GM18909 (cell line): ENCODE results near the gene SMARCD3.

ENCODE experiments used
- ATAC-seq: cut with Tn5 transposase; IDR thresholded peaks from one replicate; pipeline ENCODE4 v1.9.1; 2021; ENCODE audit warnings: mild to moderate bottlenecking; ENCODE audit not compliant: unreplicated experiment, poor library complexity

The SMARCD3 gene

DNA sequence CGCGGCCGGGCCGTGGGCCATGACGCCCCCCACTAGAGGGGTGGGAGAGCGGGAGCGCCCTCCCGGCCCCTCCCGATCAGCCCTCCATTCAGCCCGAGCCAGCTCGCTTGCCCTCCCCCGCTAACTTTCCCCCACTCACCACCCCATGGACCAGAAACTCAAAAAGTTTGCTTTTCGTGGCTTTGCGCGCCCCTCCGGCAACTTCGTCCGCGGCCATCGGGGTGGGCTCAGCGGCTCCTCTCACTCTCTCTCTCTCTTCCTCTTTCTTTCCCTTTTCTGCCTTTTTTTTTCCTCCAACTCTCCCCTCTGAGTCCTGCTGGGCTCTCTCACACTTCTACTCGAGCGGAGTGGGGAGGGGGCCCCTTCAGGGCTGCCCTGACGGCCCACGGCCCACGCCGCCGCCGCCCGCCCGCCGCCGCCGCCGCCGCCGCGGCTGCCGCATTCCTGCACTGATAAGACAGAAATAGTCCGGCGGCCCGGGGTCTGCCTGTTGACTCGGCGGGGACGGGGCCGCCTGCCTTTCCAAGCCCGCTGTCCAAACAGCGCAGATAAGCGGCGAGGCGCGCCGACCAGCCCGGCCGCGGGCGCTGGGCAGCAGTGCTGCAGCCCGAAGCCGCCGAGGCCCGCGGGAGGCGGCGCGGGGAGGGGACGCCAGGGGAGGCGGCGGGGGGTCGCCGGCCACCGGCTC lies at the start of gene SMARCD3:
TSS of gene SMARCD3 (minus strand) at position 349 of the 688 bp plus-strand sequence. CDS start at position 217, 132 bp downstream.
- no peak for ATAC-seq

DNA sequence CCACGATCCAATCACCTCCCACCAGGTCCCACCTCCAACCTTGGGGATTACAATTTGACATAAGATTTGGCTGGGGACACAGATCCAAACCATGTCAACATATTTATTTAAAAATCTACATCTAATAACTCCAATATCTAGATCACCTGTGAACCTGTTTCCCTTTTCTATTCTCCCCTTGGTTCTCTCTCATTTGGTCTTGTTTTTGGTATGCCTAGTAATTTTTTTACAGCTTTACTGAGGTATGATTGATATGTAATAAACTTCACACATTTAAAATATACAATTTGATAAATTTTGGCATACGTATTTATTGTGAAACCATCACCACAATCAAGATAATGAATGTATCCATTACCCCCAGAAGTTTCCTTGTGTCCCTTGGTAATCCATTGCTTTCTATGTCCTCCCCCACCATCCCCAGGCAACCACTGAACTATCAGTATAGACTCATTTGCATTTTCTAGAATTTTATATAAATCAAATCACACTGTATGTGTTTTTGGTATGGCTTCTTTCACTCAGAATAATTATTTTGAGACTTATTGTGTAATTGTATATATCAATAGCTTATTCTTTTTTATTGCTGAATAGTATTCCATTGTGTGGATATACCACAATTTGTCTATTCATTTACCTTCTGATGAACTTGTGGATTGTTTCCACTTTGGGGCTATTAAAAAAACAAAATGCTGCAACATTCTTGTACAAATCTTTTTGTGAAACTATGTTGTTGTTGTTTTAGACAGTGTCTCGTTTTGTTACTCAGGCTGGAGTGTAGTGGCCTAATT lies 47.9 kb upstream of the SMARCD3 start:
- no peak for ATAC-seq

DNA sequence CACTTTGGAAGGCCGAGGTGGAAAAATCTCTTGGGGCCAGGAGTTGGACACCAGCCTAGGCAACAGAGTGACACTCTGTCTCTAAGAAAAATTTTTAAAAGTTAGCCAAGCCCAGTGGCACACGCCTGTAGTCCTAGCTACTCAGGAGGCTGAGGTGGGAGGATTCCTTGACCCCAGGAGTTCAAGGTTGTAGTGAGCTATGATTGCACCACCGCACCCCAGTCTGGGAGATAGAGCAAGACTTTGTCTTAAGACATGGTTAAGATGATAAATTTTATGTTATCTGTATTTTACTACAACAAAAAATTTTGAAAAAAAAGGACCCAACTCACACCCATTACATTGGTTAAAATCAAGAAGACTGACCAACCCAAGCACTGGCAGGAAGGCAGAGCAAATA lies 44.4 kb upstream of the SMARCD3 start:
- ATAC-seq, result no peak

DNA sequence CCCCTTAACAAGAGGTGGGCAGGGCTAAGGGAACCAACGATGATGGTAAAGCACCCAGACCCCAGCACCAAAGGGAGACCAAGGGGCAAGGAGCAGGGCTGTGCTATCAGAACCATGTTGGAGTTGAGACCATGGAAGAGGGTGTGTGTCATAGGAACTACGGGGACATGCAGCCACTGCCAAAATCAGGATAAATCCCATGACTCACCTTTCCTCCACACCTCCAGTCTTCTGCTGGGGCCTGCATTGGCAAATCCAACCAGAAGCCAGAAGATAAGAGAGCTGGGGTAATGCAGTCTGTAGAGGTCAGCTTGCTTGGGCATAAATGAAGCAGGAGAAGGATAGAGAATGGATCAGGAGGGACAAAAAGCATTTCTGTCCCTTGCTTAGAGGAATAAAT lies 42.7 kb upstream of the SMARCD3 start:
- no peak for ATAC-seq

DNA sequence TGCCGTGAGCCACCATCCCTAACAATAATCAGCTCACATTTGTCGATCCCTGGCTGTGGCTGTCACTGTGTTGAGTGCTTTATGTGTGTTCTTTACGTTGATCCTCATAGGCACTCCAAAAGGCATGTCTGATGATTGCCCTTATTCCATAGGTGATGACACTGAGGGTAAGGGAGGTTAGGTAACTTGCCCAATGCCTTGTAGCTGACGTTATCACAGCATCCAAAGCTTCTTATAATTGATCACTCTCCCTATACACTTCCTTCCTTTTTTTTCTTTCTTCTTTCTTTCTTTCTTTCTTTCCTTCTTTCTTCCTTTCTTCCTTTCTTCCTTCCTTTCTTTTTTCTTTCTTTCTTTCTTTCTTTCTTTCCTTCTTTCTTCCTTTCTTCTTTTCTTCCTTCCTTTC lies 41.9 kb upstream of the SMARCD3 start:
- ATAC-seq, result no peak

DNA sequence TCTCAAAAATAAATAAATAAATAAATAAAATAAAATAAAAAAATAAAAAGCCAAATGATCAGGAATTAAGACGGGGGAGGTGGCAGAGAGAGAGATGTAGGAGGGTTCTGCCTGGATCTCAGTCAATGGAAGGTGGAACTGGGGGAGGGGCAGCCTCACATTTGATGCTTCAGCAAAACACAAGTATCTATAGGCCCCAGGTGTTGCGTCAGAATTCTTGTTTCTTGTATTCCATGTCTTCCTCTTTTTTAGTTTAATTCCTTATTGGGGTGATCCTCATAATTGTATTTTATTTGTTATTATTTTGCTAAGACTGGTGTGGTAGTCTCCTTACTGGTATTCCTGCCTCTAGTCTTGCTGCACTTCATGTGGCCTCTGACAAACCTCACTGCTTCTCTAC lies 41.4 kb upstream of the SMARCD3 start:
- ATAC-seq, result no peak

DNA sequence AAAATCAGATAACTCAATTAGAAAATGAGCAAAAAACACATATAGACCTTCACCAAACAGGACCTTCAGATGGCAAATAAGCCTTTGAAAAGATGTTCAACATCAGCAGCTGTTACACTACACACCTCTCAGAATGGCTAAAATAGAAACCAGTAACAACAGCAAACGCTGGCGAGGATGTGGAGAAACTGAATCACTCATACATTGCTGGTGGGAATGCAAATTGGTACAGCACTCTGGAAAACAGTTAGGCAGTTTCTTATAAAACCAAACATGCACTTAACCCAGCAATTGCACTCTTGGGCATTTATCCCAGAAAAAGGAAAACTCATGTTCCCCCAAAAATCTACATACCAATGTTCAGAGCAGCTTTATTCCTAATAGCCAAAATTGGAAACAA lies 37.7 kb upstream of the SMARCD3 start:
- ATAC-seq, result no peak

DNA sequence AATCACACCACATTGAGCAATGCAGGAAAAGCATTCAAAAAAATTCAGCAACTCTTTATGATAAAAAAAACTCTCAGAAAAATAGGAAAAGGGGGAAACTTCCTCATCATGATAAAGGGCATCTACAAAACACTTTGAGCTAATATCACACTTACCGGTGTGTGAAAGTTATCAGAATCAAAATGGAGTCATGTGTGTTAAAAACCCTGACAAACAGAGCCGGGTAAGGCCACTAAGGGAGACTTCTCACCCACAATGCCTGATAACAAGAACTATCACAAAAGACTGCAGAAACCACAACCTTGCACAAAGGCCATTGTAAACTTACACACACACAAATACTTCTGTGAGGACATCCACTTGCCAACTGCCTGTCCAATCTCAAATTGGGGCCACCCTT lies 34.8 kb upstream of the SMARCD3 start:
- ATAC-seq, result no peak

DNA sequence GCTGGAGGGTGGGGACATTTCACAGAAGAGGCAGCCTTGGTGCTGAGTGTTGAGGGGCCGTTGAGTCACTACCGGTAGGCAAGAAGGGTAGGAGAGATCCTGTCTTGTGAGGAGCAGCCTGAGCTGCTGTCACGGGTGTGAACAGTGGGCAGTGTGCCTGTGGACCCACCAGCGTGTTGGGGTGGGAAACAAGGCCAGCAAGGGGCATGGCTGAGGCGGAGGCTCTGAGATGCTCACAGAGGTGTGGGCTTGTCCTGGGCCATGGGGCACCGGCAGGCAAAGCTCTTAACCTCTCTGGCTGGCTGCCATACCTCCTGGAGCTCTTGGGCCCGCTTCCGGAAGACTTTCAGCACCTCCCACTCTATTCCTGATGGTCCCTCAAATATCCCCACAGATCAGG lies 33.6 kb upstream of the SMARCD3 start:
- no peak for ATAC-seq

DNA sequence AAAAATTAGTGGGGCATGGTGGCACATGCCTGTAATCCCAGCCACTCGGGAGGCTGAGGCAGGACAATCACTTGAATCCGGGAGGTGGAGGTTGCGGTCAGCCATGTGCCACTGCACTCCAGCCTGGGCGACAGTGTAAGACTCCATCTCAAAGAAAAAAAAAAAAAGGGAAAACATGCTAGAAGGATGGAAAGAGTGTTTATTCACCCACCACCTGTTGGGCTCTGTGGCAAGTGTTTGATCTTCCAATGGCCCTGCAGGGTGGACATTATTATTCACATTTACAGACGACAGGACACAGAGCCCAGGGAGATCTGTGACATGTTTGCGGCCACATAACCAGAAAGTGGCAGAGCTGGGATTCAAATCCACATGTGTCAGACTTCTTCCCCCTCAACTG lies 33.2 kb upstream of the SMARCD3 start:
- no peak for ATAC-seq

DNA sequence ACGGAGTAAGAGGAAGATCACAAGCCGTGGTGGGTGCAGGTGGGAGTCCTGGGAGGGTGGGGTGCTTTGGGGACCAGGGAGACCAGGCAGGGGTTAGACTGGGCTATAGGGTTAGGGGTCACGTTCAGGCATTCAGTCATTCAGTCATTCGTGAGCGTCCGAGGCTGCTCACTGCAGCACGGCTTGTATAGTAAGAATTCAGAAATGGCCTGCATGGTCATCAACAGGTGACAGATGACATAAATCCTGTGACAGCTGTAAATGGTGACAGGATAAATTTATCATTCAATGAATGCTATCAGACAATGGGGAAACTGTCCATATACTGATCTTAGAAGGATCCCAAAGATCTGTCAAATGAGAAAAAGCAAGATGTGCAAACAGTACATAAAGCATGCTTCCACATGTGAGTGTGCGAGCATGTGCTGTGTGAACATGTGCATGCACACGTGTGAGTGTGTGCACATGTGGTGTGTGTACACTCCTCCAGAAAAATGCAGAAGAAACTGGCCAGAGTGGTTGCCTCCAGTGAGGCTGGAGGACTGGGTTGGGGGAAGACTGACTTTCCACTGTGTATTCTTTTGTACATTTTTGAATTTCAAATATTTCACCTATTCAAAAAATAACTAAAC lies 32.0 kb upstream of the SMARCD3 start:
- ATAC-seq, result no peak

DNA sequence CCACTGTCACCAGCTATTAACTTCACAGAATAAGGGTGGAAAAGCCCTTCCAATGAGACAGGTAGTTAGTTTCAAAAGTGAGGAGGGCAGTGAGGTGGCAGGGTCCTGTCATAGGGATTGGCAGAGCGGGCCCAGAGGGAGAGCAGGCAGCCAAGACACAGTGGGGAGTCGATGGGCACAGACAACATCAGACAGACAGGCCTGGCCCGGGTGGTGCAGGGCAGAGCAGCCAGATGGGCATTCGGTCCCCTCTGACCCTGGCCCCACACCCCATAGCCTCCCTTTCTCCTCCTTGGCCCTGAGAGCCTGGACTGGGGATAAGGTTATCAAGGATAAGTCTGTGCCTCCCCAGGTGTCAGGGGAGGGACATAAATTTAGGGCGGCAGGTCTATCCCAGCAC lies 31.4 kb upstream of the SMARCD3 start:
- ATAC-seq, result no peak

DNA sequence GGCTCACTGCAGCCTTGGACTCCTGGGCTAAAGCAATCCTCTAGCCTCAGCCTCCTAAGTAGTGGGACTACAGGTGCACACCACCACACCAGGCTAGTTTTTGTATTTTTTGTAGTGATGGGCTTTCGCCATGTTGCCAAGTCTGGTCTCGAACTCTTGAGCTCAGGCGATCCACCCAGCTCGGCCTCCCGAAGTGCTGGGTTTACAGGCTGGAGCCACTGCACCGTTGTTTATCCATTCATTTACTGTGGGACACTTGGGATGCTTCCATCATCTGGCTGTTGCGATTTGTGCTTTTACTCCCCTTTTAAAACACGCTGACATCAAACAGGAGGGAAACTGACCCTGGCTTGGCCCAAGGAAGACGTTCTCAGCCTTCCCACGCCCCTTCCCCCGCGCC lies 30.5 kb upstream of the SMARCD3 start:
- no peak for ATAC-seq

DNA sequence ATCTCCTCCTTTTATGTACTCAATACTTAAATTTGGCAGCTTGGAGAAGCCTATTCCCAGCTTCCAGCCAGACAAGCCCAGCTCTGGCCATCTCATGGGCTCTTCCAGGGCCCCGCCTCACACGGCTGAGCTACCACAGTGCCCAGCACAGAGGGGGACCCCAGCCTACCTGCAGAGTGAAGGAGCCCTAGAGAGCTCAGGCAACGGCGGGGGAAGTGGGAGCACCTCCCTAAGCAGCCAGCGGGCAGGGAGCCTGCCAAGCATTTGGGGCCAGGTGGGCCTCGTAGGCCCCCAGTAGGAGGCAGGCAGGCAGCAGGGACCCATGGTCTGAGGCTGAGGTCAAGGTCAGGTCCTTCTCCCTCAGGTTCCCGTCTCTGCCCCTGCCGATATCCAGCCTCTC lies 29.1 kb upstream of the SMARCD3 start:
- no peak for ATAC-seq

DNA sequence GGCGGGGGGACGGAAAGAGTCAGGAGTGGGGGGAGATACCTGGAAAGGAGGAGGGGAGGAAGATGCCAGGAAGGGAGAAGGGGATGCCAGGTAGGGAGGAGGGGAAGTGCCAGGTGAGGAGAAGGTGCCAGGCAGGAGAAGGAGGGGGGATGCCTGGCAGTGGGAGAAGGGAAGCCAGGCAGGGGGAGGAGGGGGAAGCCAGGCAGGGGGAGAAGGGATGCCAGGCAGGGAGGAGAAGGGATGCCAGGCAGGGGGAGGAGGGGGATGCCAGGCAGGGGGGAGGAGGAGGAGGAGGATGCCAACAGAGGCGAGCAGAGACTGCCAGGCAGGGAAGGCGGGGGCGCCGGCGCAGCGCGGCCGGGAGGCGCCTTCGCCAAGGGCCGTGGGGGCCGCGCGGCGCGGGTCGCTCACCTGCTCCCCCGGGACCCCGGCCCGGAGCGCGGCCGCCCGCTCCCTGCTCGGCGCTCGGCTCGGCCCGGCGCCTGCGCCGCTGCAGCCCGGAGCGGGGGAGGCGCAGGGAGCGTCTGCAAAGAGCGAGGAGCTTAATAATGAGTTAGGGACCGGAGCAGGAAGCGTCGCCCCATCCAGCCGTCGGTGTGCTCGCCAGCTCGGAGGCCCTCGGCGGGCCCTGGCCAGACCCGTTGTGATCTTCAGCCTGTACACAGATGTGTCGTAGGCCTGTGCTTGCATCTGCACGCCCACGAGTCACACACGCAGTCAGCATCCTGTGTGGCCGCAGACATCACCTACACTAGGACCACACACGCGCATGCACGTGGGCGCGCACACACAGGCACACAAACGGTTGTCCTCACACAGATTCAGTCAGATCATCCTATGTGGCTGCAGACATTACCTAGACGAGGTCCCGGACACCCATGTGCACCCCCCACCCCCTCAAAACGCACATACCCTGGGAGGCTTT lies 28.4 kb upstream of the SMARCD3 start:
- ATAC-seq, result no peak

DNA sequence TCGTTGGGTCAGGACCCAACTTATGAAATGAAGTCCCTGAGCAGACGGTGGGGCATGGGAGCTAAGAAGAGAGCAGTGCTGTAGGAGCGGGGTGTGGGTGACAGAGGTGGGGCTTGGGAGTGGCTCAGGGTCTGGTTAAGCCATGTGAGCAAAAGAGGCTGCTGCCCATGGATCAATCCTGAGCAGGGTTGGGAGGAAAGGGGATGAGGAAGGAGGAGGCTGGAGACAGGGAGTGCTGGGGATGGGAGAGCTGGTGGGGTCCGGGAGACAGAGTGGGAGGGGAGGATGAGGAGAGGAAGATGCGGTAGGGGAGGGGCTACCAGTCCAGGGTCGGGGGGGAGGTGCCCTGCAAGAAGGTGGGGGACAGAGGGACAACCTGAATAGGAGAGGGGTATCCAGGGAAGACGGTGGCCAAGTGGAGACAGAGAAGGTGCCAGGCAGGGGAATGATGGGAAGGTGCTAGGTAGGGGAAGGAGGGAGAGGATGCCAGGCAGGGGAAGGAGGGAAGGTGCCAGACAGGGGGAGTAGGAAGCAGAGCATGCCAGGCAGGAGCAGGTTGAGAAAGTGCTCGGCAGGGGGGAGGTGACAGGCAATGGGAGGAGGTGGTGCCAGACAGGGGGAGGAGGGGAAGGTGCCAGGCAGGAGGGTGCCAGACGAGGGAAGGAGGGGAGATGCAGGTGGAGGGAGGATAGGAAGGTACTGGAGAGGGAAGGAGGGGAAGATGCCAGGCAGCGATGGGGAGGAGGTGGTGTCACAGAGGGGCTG lies 27.5 kb upstream of the SMARCD3 start:
- no peak for ATAC-seq

DNA sequence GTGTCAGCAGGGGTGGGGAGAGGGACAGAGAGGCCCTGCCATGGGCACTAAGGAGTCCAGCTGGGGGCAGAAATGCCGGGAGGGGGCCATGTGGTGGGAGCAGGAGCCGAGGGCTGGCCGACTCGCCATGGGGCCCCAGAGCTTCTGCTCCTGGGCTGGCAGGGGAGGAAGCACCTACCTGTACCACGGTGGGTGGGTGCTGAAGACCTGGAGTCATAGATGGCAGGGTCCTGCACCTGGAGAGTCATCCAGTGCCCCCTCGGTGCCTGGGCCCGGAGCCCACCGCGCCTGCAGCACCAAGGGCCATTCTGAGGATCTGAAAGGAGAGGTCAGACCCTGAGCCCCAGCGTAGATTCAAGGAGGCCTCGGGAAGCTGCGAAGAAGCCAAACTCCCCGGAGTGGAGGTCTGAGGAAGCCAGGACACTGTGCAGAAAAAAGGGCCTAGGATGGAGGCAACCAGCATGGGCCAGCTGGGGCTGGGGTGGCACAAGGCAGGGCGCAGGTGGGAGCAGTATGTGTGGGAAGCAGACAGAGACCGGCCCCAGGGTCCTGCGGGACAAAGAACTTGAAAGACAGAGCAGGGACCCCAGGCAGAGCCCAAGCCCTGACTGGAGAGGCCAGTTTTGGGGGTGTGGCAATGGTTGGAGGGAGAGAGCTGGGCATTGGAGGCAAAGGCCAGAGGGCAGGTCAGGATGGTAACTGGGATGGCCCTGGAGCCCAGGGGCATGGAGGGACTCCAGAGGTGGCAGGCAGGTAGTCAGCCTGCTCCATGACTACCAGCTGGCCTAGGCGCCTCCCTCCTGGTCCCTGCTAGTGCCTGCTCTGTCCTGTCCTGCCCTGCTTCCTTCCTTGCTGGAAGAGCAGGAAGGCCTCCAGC lies 26.7 kb upstream of the SMARCD3 start:
- ATAC-seq, result no peak

DNA sequence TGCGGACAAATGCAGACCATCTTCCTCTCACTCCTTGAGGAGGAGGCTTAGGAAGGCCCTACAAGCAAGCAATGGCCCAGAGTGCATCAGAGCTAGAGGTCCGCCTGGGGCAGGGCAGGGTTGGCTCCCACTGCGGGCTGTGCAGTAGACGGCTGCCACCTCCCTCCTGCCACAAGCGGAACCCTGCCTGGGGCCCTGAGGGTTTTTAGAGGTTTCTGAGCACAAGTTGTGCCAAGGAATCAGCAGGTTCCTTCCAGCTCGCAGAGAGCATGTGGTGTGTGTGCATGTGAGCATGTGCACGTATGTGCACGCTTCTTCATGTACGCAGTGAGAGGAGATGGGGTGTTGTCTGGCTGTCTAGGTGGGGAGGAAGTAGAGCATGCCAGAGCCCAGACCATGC lies 25.9 kb upstream of the SMARCD3 start:
- ATAC-seq, result no peak
